ENCODE measurements around the gene KCNMB1.

Gene KCNMB1

GRCh38 chr5:170355601-170356098 lies 33.5 kb downstream of the KCNMB1 start:
- H3K36me3 Mint-ChIP-seq = no peaks in the 10 kb centered on the region
- H3K4me1 Mint-ChIP-seq = peaks cover 11% of the 10 kb centered on the region
- H3K4me3 Mint-ChIP-seq = no peak overlapping the region
- ATAC-seq (ENCODE audit: low read depth) (no peak), DNase-seq (ENCODE audit: low spot score in 2 of 2) (no peak)
- H3K27me3 Mint-ChIP-seq = peaks cover 14% of the 10 kb centered on the region
- H3K27ac Mint-ChIP-seq = no peak overlapping the region
- H3K9me3 Mint-ChIP-seq = no peaks in the 10 kb centered on the region

- Mint-ChIP-seq H3K4me1 (peaks cover 8% of the 10 kb centered on the region), H3K36me3 (no peaks in the 10 kb centered on the region), H3K27me3 (peaks cover 23% of the 10 kb centered on the region), H3K4me3 (no peak overlapping the region), H3K9me3 (no peaks in the 10 kb centered on the region), H3K27ac (no peak overlapping the region)
- ATAC-seq (ENCODE audit: low read depth) (no peak), DNase-seq (ENCODE audit: low spot score in 2 of 2) (no peak)
Observed at GRCh38 chr5:170353961-170354360, 35.2 kb downstream of the KCNMB1 start.

GRCh38 chr5:170353011-170353761 lies 36.0 kb downstream of the KCNMB1 start:
- ATAC-seq (ENCODE audit: low read depth) = no peak
- Mint-ChIP-seq H3K36me3 (no peaks in the 10 kb centered on the region), H3K4me3 (no peak overlapping the region), H3K4me1 (peaks cover 11% of the 10 kb centered on the region), H3K27ac (no peak overlapping the region), H3K9me3 (no peaks in the 10 kb centered on the region), H3K27me3 (peaks cover 27% of the 10 kb centered on the region)
- DNase-seq (ENCODE audit: low spot score in 2 of 2) = no peak

- ATAC-seq (ENCODE audit: low read depth) (peak; percentile 27), DNase-seq (ENCODE audit: low spot score in 2 of 2) (no peak)
- Mint-ChIP-seq H3K36me3 (no peaks in the 10 kb centered on the region), H3K9me3 (no peaks in the 10 kb centered on the region), H3K4me1 (peaks cover 5% of the 10 kb centered on the region), H3K4me3 (no peak overlapping the region), H3K27me3 (peaks cover 25% of the 10 kb centered on the region), H3K27ac (no peak overlapping the region)
Observed at GRCh38 chr5:170348137-170348633, 41.0 kb downstream of the KCNMB1 start.

- no peaks in the 10 kb centered on the region for H3K9me3 Mint-ChIP-seq
- H3K27me3 Mint-ChIP-seq = peaks cover 24% of the 10 kb centered on the region
- H3K27ac Mint-ChIP-seq = no peak overlapping the region
- peaks cover 5% of the 10 kb centered on the region for H3K4me1 Mint-ChIP-seq
- no peaks in the 10 kb centered on the region for H3K36me3 Mint-ChIP-seq
- DNase-seq (ENCODE audit: low spot score in 2 of 2) (no peak), ATAC-seq (ENCODE audit: low read depth) (no peak)
- no peak overlapping the region for H3K4me3 Mint-ChIP-seq
Observed at GRCh38 chr5:170347022-170347567, 42.1 kb downstream of the KCNMB1 start.

- Mint-ChIP-seq H3K4me3 (no peak overlapping the region), H3K9me3 (no peaks in the 10 kb centered on the region), H3K36me3 (no peaks in the 10 kb centered on the region), H3K27ac (no peak overlapping the region), H3K27me3 (peaks cover 20% of the 10 kb centered on the region), H3K4me1 (peaks cover 5% of the 10 kb centered on the region)
- DNase-seq (ENCODE audit: low spot score in 2 of 2) (no peak), ATAC-seq (ENCODE audit: low read depth) (no peak)
Observed at GRCh38 chr5:170345971-170346370, 43.2 kb downstream of the KCNMB1 start.

- no peak overlapping the region for H3K4me3 Mint-ChIP-seq
- H3K36me3 Mint-ChIP-seq = no peaks in the 10 kb centered on the region
- H3K9me3 Mint-ChIP-seq = no peaks in the 10 kb centered on the region
- DNase-seq (ENCODE audit: low spot score in 2 of 2) (no peak), ATAC-seq (ENCODE audit: low read depth) (no peak)
- H3K27me3 Mint-ChIP-seq = peaks cover 7% of the 10 kb centered on the region
- H3K4me1 Mint-ChIP-seq = peaks cover 4% of the 10 kb centered on the region
- H3K27ac Mint-ChIP-seq = no peak overlapping the region
Observed at GRCh38 chr5:170343177-170343576, 46.0 kb downstream of the KCNMB1 start.

- ATAC-seq (ENCODE audit: low read depth) = no peak
- H3K36me3 Mint-ChIP-seq = no peaks in the 10 kb centered on the region
- H3K9me3 Mint-ChIP-seq = no peaks in the 10 kb centered on the region
- H3K4me1 Mint-ChIP-seq = peaks cover 4% of the 10 kb centered on the region
- no peak overlapping the region for H3K4me3 Mint-ChIP-seq
- H3K27me3 Mint-ChIP-seq = peaks cover 7% of the 10 kb centered on the region
- H3K27ac Mint-ChIP-seq = no peak overlapping the region
- no peak for DNase-seq (ENCODE audit: low spot score in 2 of 2)
Observed at GRCh38 chr5:170342153-170342725, 46.9 kb downstream of the KCNMB1 start.

GRCh38 chr5:170341545-170341944 lies 47.6 kb downstream of the KCNMB1 start:
- H3K4me1 Mint-ChIP-seq = peaks cover 4% of the 10 kb centered on the region
- H3K27me3 Mint-ChIP-seq = peaks cover 7% of the 10 kb centered on the region
- ATAC-seq (ENCODE audit: low read depth) (no peak), DNase-seq (ENCODE audit: low spot score in 2 of 2) (no peak)
- H3K27ac Mint-ChIP-seq = no peak overlapping the region
- no peak overlapping the region for H3K4me3 Mint-ChIP-seq
- no peaks in the 10 kb centered on the region for H3K9me3 Mint-ChIP-seq
- no peaks in the 10 kb centered on the region for H3K36me3 Mint-ChIP-seq

- H3K4me1 Mint-ChIP-seq = peaks cover 6% of the 10 kb centered on the region
- H3K9me3 Mint-ChIP-seq = no peaks in the 10 kb centered on the region
- peak; percentile 38 for ATAC-seq (ENCODE audit: low read depth)
- DNase-seq (ENCODE audit: low spot score in 2 of 2) = no peak
- no peak overlapping the region for H3K4me3 Mint-ChIP-seq
- H3K27me3 Mint-ChIP-seq = peaks cover 4% of the 10 kb centered on the region
- H3K27ac Mint-ChIP-seq = no peak overlapping the region
- no peaks in the 10 kb centered on the region for H3K36me3 Mint-ChIP-seq
Observed at GRCh38 chr5:170339780-170340167, 49.4 kb downstream of the KCNMB1 start.

- Mint-ChIP-seq H3K9me3 (no peaks in the 10 kb centered on the region), H3K27me3 (no peaks in the 10 kb centered on the region), H3K4me3 (no peak overlapping the region), H3K4me1 (peaks cover 6% of the 10 kb centered on the region), H3K36me3 (no peaks in the 10 kb centered on the region), H3K27ac (no peak overlapping the region)
- DNase-seq (ENCODE audit: low spot score in 2 of 2) = peak; percentile 28 to 38
- ATAC-seq (ENCODE audit: low read depth) = peak; percentile 90
Observed at GRCh38 chr5:170338933-170339779, 50.0 kb downstream of the KCNMB1 start.

GRCh38 chr5:170338291-170338690 lies 50.9 kb downstream of the KCNMB1 start:
- ATAC-seq (ENCODE audit: low read depth) (no peak), DNase-seq (ENCODE audit: low spot score in 2 of 2) (no peak)
- Mint-ChIP-seq H3K9me3 (no peaks in the 10 kb centered on the region), H3K27ac (no peak overlapping the region), H3K4me1 (peaks cover 8% of the 10 kb centered on the region), H3K36me3 (no peaks in the 10 kb centered on the region), H3K27me3 (no peaks in the 10 kb centered on the region), H3K4me3 (no peak overlapping the region)

GRCh38 chr5:170337045-170337733 lies 52.0 kb downstream of the KCNMB1 start:
- no peaks in the 10 kb centered on the region for H3K36me3 Mint-ChIP-seq
- peaks cover 13% of the 10 kb centered on the region for H3K4me1 Mint-ChIP-seq
- no peak overlapping the region for H3K27ac Mint-ChIP-seq
- ATAC-seq (ENCODE audit: low read depth) (no peak), DNase-seq (ENCODE audit: low spot score in 2 of 2) (no peak)
- no peak overlapping the region for H3K4me3 Mint-ChIP-seq
- H3K9me3 Mint-ChIP-seq = no peaks in the 10 kb centered on the region
- H3K27me3 Mint-ChIP-seq = no peaks in the 10 kb centered on the region

Data from memory B cell (primary cell).